ENCODE measurements around the gene SLC41A2.

DNA sequence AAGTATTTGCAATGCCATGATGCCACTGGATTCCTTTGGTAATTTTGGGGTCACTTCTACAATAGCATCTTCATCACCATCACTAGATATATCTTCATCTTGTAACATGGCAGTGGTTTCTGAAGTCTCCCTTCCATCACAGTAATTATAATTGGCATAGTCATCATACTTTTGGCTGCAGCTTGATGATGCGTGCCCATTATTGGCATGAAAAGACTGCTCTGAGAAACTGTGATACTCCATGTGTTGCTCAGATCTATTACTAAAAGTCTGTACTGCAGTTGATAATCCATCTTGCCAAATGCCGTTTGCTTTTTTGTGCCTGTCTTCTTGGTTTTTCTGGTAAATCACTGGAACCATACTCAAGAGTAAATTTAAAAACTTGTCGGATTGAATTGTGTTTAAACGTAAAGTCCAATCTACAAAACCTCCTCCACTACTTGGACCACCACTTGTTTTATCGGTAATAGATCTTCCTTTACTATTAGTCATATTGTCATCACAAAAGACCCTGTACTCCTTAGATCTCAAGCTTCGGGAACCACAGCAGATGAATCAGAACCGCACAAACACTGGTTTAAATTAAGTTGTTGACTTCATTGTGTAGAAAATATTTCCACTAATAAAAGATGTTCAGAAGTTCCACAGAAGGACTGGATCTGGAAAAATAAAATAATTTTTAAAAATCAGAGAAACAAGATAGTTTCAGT lies 29.9 kb downstream of the SLC41A2 start:
- TF ChIP-seq ZNF121 (CRISPR knock-in tag; IDR thresholded peaks at IDR 0.05) = no peak
- TF ChIP-seq, protein P1, sequence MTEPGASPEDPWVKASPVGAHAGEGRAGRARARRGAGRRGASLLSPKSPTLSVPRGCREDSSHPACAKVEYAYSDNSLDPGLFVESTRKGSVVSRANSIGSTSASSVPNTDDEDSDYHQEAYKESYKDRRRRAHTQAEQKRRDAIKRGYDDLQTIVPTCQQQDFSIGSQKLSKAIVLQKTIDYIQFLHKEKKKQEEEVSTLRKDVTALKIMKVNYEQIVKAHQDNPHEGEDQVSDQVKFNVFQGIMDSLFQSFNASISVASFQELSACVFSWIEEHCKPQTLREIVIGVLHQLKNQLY (CRISPR knock-in tag; IDR thresholded peaks at IDR 0.05) = no peak
- TF ChIP-seq, protein P2, sequence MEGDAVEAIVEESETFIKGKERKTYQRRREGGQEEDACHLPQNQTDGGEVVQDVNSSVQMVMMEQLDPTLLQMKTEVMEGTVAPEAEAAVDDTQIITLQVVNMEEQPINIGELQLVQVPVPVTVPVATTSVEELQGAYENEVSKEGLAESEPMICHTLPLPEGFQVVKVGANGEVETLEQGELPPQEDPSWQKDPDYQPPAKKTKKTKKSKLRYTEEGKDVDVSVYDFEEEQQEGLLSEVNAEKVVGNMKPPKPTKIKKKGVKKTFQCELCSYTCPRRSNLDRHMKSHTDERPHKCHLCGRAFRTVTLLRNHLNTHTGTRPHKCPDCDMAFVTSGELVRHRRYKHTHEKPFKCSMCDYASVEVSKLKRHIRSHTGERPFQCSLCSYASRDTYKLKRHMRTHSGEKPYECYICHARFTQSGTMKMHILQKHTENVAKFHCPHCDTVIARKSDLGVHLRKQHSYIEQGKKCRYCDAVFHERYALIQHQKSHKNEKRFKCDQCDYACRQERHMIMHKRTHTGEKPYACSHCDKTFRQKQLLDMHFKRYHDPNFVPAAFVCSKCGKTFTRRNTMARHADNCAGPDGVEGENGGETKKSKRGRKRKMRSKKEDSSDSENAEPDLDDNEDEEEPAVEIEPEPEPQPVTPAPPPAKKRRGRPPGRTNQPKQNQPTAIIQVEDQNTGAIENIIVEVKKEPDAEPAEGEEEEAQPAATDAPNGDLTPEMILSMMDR (IDR thresholded peaks at IDR 0.05) = no peak
